GM12874 (cell line): ENCODE results near the gene RRP1.

Source experiments
- CTCF ChIP-seq: IDR thresholded peaks from 2 replicates; pipeline ENCODE4 v1.5.1; 2011; ENCODE audit warnings: low read depth, mild to moderate bottlenecking, control low read depth, low read length, moderate library complexity; ENCODE audit not compliant: insufficient read depth

The RRP1 gene

GRCh38 chr21:43808367-43808766, 19.0 kb downstream of the RRP1 start:
- TF ChIP-seq CTCF: no peak

GRCh38 chr21:43808832-43809251, 19.5 kb downstream of the RRP1 start:
- TF ChIP-seq CTCF: no peak

GRCh38 chr21:43809346-43809799, 20.0 kb downstream of the RRP1 start:
- TF ChIP-seq CTCF: no peak

GRCh38 chr21:43809853-43810504, 20.6 kb downstream of the RRP1 start:
- no peak for TF ChIP-seq CTCF

- TF ChIP-seq CTCF: peak; percentile 99
Observed at GRCh38 chr21:43810505-43811261, 21.3 kb downstream of the RRP1 start.

- no peak for TF ChIP-seq CTCF
Observed at GRCh38 chr21:43811262-43812105, 22.1 kb downstream of the RRP1 start.

GRCh38 chr21:43812139-43812821, 22.9 kb downstream of the RRP1 start:
- TF ChIP-seq CTCF: no peak
